K562 (cell line): ENCODE results near the gene LTBP1. TPM values are rescaled to one million over a fixed set of nuclear protein-coding genes. Genes with fewer than 3 reads are reported as not detected.
A peak's percentile ranks its signal among the peaks of the same experiment; 100 is the strongest.

Experiments
- CAMTA2 ChIP-seq: fragments of 250-450 bp; sonication (Bioruptor Pico); conservative IDR thresholded peaks from 2 replicates; pipeline ENCODE4 v1.5.1; 2022
- CC2D1A ChIP-seq: fragments of 450-650 bp; IDR thresholded peaks from 2 replicates; pipeline ENCODE4 v1.6.1; 2017; ENCODE audit warnings: mild to moderate bottlenecking
- CSDE1 ChIP-seq, 2 experiments: fragments of 450-650 bp; IDR thresholded peaks; 2 replicates each; pipeline ENCODE4 v1.6.1; 2016; ENCODE audit warnings: mild to moderate bottlenecking in 1 of 2
- FOXA1 ChIP-seq: fragments of 450-650 bp; IDR thresholded peaks from 2 replicates; pipeline ENCODE4 v1.6.1; 2016; ENCODE audit warnings: mild to moderate bottlenecking, borderline replicate concordance
- IFI16 ChIP-seq: fragments of 250-450 bp; sonication (Bioruptor Pico); IDR thresholded peaks from 2 replicates; pipeline ENCODE4 v2.1.2; 2022; ENCODE audit warnings: mild to moderate bottlenecking, inconsistent platforms
- KDM1A ChIP-seq, 2 experiments: fragments of 450-650 bp; IDR thresholded peaks; 2 replicates each; pipeline ENCODE4 v1.6.1; 2016; ENCODE audit warnings: mild to moderate bottlenecking in 2 of 2
- MEIS2 ChIP-seq: fragments of 450-650 bp; IDR thresholded peaks from 2 replicates; pipeline ENCODE4 v1.6.1; 2014; ENCODE audit warnings: mild to moderate bottlenecking; ENCODE audit not compliant: partially characterized antibody
- MTA1 ChIP-seq: fragments of 450-650 bp; IDR thresholded peaks from 2 replicates; pipeline ENCODE4 v1.6.1; 2017; ENCODE audit warnings: borderline replicate concordance
- NR1H2 ChIP-seq: sonication (generic); formaldehyde crosslinking; IDR thresholded peaks from 2 replicates; pipeline ENCODE4 v1.4.0; 2020; ENCODE audit warnings: mild to moderate bottlenecking, missing genetic modification reagents
- PYGO2 ChIP-seq: fragments of 450-650 bp; IDR thresholded peaks from 2 replicates; pipeline ENCODE4 v1.6.1; 2016; ENCODE audit warnings: mild to moderate bottlenecking, missing genetic modification characterization, moderate library complexity, missing compliant biosample characterization
- TCF7 ChIP-seq: sonication (generic); IDR thresholded peaks from 2 replicates; pipeline ENCODE4 v1.6.1; 2016; ENCODE audit warnings: antibody characterized with exemption, borderline replicate concordance
- ZC3H4 ChIP-seq: sonication (generic); formaldehyde crosslinking; IDR thresholded peaks from 2 replicates; pipeline ENCODE4 v1.9.0; 2021; ENCODE audit warnings: missing genetic modification reagents, borderline replicate concordance
- ZNF197 ChIP-seq: fragments of 200-800 bp; sonication (Bioruptor generic); IDR thresholded peaks from 2 replicates; pipeline ENCODE4 v1.6.1; 2016; ENCODE audit warnings: low read depth, missing genetic modification characterization, missing compliant biosample characterization
- ZNF561 ChIP-seq: fragments of 450-650 bp; formaldehyde crosslinking; conservative IDR thresholded peaks from 2 replicates; pipeline ENCODE4 v1.4.0; 2020; ENCODE audit warnings: mild to moderate bottlenecking, moderate library complexity
- ZNF586 ChIP-seq: fragments of 450-650 bp; formaldehyde crosslinking; conservative IDR thresholded peaks from 2 replicates; pipeline ENCODE4 v1.4.0; 2020; ENCODE audit warnings: mild to moderate bottlenecking, moderate library complexity
- ZNF717 ChIP-seq: fragments of 250-450 bp; sonication (Bioruptor Pico); IDR thresholded peaks from 2 replicates; pipeline ENCODE4 v1.5.0; 2021
- polyA plus RNA-seq, 8 experiments: library from polyadenylated mRNA; depleted of rRNA in 4 of 8; stranded (reverse) in 5 of 8; unstranded in 3 of 8; fragments of >200 nt; fragmentation: Nextera tagmentation in 2 of 8; fragmentation: Illumina TruSeq in 1 of 8; extraction: Ambion mirVana in 2 of 8; extraction: Trizol in 1 of 8; gene quantifications; 2 replicates each; pipeline versions ENCODE4 v1.2.1 to v1.2.3, GENCODE V29; 2011 to 2014; ENCODE audit warnings: inconsistent platforms in 1 of 8, missing spikeins in 1 of 8
- total RNA-seq, 7 experiments: library from RNA; depleted of rRNA in 6 of 7; stranded (reverse); fragments of >200 nt in 6 of 7; fragmentation: Illumina TruSeq in 2 of 7; extraction: Trizol in 2 of 7; gene quantifications; 2 replicates each; pipeline versions ENCODE4 v1.2.1 to v1.2.3, GENCODE V29; 2011 to 2021; ENCODE audit warnings: low replicate concordance in 1 of 7
- TF ChIP-seq, protein P1 (sequence below), 3 experiments: IDR thresholded peaks in 2 of 3; conservative IDR thresholded peaks in 1 of 3; 2 replicates each; pipeline ENCODE4 v1.5.1; 2011 to 2012; ENCODE audit warnings: low read length in 3 of 3, mild to moderate bottlenecking in 3 of 3, control low read depth in 2 of 3, improper control_type of control experiment in 1 of 3, inconsistent platforms in 1 of 3, low read depth in 1 of 3, mixed read lengths in 1 of 3, moderate library complexity in 1 of 3; ENCODE audit not compliant: insufficient read depth in 2 of 3
- TF ChIP-seq, protein P2 (sequence below): fragments of 250-450 bp; sonication (Bioruptor Pico); IDR thresholded peaks from 2 replicates; pipeline ENCODE4 v1.4.0; 2020; ENCODE audit warnings: mild to moderate bottlenecking, moderate library complexity
- TF ChIP-seq, protein P3 (sequence below): sonication (generic); formaldehyde crosslinking; IDR thresholded peaks from 2 replicates; pipeline ENCODE4 v1.8.0; 2022; ENCODE audit warnings: mild to moderate bottlenecking, missing genetic modification reagents
- TF ChIP-seq, protein P4 (sequence below): fragments of 450-650 bp; IDR thresholded peaks from 2 replicates; pipeline ENCODE4 v1.6.1; 2018; ENCODE audit warnings: mild to moderate bottlenecking, low read depth; ENCODE audit not compliant: partially characterized antibody

The LTBP1 gene
- total and polyA plus RNA-seq, 9 of the 15 experiments (the other 6 are each of a cell fraction or from before 2014, with no cell fraction given): 3.6 to 16.4 (median 8.5) TPM

DNA sequence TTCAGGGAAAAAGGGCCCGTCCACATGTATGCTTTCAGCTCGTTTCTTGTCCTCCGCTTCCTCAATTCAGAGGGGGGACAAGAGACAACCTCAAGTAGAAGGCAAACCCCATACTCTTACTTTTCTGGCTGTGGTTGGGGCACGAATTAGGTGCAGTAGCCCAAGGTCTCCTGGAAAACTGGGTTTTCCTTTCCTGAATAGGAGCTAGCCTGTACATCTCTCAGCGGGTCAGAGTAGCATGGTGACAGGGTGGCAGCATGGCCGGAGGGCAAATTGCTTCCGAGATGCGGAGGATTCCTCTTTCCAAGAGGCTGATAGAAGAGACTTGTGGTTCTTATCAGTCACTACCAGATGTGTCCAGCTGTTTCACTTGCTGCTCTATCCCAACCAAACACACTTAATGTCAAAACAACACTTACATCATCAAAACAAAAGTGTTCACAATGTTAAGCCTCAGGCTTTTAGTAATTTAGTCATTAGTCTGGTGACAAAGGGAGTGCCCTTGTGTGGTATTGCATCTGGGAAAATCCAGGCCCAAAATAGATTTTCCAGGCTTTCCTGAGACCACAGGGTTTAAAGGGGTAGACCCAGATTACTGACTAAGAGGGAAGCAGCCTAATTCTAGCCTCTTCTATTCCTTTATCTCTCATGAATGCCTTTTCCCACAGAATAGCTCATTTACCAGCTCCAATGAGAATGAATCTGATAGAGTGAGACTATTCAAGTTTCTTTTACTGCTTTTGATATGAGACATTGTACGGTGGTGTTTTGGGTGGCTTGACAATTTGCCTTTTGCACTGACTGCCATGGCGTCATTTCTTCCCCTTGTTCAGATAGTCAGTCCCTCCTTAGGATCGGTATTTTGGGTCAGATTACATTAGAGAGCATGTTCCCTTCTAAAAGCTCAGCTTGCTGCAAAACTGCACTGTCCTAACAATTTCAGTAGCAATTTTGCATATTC lies 162.0 kb downstream of the LTBP1 start (continued):
- TF ChIP-seq ZNF561 (CRISPR knock-in tag) (no peak), MTA1 (peak; percentile 84; the same call in 1 of the 2 replicates), CC2D1A (peak; percentile 96), IFI16 (CRISPR knock-in tag) (no peak), ZNF197 (CRISPR knock-in tag) (peak; percentile 91), PYGO2 (tag) (peak; percentile 76; the same call in 1 of the 2 replicates), NR1H2 (CRISPR knock-in tag) (no peak), ZNF586 (CRISPR knock-in tag) (no peak), CSDE1 (IDR thresholded peaks at IDR 0.05) (no peak), MEIS2 (peak; percentile 84), CAMTA2 (no peak), ZC3H4 (CRISPR knock-in tag) (no peak), KDM1A (IDR thresholded peaks at IDR 0.05) (peak; percentile 91 to 95), ZNF717 (CRISPR knock-in tag) (no peak), FOXA1 (no peak), TCF7 (no peak)
- TF ChIP-seq, protein P1, sequence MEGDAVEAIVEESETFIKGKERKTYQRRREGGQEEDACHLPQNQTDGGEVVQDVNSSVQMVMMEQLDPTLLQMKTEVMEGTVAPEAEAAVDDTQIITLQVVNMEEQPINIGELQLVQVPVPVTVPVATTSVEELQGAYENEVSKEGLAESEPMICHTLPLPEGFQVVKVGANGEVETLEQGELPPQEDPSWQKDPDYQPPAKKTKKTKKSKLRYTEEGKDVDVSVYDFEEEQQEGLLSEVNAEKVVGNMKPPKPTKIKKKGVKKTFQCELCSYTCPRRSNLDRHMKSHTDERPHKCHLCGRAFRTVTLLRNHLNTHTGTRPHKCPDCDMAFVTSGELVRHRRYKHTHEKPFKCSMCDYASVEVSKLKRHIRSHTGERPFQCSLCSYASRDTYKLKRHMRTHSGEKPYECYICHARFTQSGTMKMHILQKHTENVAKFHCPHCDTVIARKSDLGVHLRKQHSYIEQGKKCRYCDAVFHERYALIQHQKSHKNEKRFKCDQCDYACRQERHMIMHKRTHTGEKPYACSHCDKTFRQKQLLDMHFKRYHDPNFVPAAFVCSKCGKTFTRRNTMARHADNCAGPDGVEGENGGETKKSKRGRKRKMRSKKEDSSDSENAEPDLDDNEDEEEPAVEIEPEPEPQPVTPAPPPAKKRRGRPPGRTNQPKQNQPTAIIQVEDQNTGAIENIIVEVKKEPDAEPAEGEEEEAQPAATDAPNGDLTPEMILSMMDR (IDR thresholded peaks at IDR 0.05 in 2 of 3, conservative IDR thresholded peaks at IDR 0.05 in 1 of 3; ENCODE audit: insufficient read depth in 2 of 3, low read depth in 1 of 3, low read length in 3 of 3): no peak; a peak in 1 of 6 replicates
- TF ChIP-seq, protein P2, sequence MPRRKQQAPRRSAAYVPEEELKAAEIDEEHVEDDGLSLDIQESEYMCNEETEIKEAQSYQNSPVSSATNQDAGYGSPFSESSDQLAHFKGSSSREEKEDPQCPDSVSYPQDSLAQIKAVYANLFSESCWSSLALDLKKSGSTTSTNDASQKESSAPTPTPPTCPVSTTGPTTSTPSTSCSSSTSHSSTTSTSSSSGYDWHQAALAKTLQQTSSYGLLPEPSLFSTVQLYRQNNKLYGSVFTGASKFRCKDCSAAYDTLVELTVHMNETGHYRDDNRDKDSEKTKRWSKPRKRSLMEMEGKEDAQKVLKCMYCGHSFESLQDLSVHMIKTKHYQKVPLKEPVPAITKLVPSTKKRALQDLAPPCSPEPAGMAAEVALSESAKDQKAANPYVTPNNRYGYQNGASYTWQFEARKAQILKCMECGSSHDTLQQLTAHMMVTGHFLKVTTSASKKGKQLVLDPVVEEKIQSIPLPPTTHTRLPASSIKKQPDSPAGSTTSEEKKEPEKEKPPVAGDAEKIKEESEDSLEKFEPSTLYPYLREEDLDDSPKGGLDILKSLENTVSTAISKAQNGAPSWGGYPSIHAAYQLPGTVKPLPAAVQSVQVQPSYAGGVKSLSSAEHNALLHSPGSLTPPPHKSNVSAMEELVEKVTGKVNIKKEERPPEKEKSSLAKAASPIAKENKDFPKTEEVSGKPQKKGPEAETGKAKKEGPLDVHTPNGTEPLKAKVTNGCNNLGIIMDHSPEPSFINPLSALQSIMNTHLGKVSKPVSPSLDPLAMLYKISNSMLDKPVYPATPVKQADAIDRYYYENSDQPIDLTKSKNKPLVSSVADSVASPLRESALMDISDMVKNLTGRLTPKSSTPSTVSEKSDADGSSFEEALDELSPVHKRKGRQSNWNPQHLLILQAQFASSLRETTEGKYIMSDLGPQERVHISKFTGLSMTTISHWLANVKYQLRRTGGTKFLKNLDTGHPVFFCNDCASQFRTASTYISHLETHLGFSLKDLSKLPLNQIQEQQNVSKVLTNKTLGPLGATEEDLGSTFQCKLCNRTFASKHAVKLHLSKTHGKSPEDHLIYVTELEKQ (CRISPR knock-in tag): no peak
- TF ChIP-seq, protein P3, sequence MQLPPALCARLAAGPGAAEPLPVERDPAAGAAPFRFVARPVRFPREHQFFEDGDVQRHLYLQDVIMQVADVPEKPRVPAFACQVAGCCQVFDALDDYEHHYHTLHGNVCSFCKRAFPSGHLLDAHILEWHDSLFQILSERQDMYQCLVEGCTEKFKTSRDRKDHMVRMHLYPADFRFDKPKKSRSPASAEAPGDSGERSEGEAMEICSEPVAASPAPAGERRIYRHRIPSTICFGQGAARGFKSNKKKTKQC (CRISPR knock-in tag): no peak
- TF ChIP-seq, protein P4, sequence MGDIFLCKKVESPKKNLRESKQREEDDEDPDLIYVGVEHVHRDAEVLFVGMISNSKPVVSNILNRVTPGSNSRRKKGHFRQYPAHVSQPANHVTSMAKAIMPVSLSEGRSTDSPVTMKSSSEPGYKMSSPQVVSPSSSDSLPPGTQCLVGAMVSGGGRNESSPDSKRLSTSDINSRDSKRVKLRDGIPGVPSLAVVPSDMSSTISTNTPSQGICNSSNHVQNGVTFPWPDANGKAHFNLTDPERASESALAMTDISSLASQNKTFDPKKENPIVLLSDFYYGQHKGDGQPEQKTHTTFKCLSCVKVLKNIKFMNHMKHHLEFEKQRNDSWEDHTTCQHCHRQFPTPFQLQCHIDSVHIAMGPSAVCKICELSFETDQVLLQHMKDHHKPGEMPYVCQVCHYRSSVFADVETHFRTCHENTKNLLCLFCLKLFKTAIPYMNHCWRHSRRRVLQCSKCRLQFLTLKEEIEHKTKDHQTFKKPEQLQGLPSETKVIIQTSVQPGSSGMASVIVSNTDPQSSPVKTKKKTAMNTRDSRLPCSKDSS: no peak
